GM21423 (cell line): Measurements from ENCODE around the gene CHCHD5.
"Not testable (repeated sequence)": the region's sequence is repeated elsewhere in the genome, so short reads cannot be mapped to it uniquely, and the experiment has no call there.

Source experiments
- ATAC-seq: cut with Tn5 transposase; IDR thresholded peaks from one replicate; pipeline ENCODE4 v1.9.1; 2021; ENCODE audit warnings: mild to moderate bottlenecking, moderate library complexity; ENCODE audit not compliant: unreplicated experiment

Gene CHCHD5

GRCh38 chr2:112585873-112586464, 1.6 kb downstream of the CHCHD5 start:
- no peak for ATAC-seq

GRCh38 chr2:112588611-112589045, 4.2 kb downstream of the CHCHD5 start:
- ATAC-seq: no peak

- no peak for ATAC-seq
Observed at GRCh38 chr2:112591413-112591812, 7.0 kb downstream of the CHCHD5 start.

- ATAC-seq: no peak
Observed at GRCh38 chr2:112593736-112594135, 9.3 kb downstream of the CHCHD5 start.

GRCh38 chr2:112597537-112598322, 13.3 kb downstream of the CHCHD5 start:
- no peak for ATAC-seq

- ATAC-seq: no peak
Observed at GRCh38 chr2:112600634-112601033, 16.2 kb downstream of the CHCHD5 start.

- ATAC-seq: no peak
Observed at GRCh38 chr2:112601754-112602153, 17.3 kb downstream of the CHCHD5 start.

GRCh38 chr2:112602917-112603316, 18.5 kb downstream of the CHCHD5 start:
- ATAC-seq: no peak

- ATAC-seq: no peak
Observed at GRCh38 chr2:112603731-112604130, 19.3 kb downstream of the CHCHD5 start.

- no peak for ATAC-seq
Observed at GRCh38 chr2:112604952-112605351, 20.5 kb downstream of the CHCHD5 start.

- no peak for ATAC-seq
Observed at GRCh38 chr2:112605926-112606325, 21.5 kb downstream of the CHCHD5 start.

- no peak for ATAC-seq
Observed at GRCh38 chr2:112606547-112606946, 22.1 kb downstream of the CHCHD5 start.

GRCh38 chr2:112607680-112608438, 23.4 kb downstream of the CHCHD5 start:
- ATAC-seq: no peak

GRCh38 chr2:112609320-112609719, 24.9 kb downstream of the CHCHD5 start:
- not testable (repeated sequence) for ATAC-seq

GRCh38 chr2:112612283-112612682, 27.9 kb downstream of the CHCHD5 start:
- not testable (repeated sequence) for ATAC-seq

- no peak for ATAC-seq
Observed at GRCh38 chr2:112614201-112614840, 29.9 kb downstream of the CHCHD5 start.

GRCh38 chr2:112615051-112615450, 30.6 kb downstream of the CHCHD5 start:
- no peak for ATAC-seq

- not testable (repeated sequence) for ATAC-seq
Observed at GRCh38 chr2:112615798-112616197, 31.4 kb downstream of the CHCHD5 start.

- ATAC-seq: no peak
Observed at GRCh38 chr2:112618383-112618782, 34.0 kb downstream of the CHCHD5 start.

GRCh38 chr2:112621790-112622527, 37.5 kb downstream of the CHCHD5 start:
- ATAC-seq: no peak

GRCh38 chr2:112622528-112622849, 38.1 kb downstream of the CHCHD5 start:
- ATAC-seq: no peak
